Cardiac fibroblast (primary cell): Measurements from ENCODE around the gene CHSY1.

ENCODE experiments used
- DNase-seq, 2 donors: peaks; one replicate each; pipeline versions ENCODE4 v3.0.0 to v3.0.0-alpha.2; 2010; ENCODE audit warnings: low read depth in 2 of 2
- H3K4me3 ChIP-seq, 2 donors: replicated peaks in 1 of 2; 1 replicate in 1 of 2; 2 replicates in 1 of 2; pipeline ENCODE4 v1.5.1; 2011; ENCODE audit warnings: low read depth in 2 of 2, low read length in 2 of 2, mild to moderate bottlenecking in 2 of 2, moderate library complexity in 1 of 2
- CTCF ChIP-seq: IDR thresholded peaks from one replicate; pipeline ENCODE4 v1.5.1; 2011; ENCODE audit warnings: low read depth, mild to moderate bottlenecking, low read length, inconsistent platforms

CHSY1 gene

GRCh38 chr15:101233651-101234280 lies 18.1 kb downstream of the CHSY1 start:
- H3K4me3 ChIP-seq, result no peak overlapping the region

GRCh38 chr15:101232677-101233076 lies 19.2 kb downstream of the CHSY1 start:
- TF ChIP-seq CTCF, result no peak
- DNase-seq, result no peak
- H3K4me3 ChIP-seq, result no peak overlapping the region

More at GRCh38 chr15:101233651-101234280, 18.1 kb downstream of the CHSY1 start:
- no peak for TF ChIP-seq CTCF
- no peak for DNase-seq

- DNase-seq, result no peak
- no peak for TF ChIP-seq CTCF
- H3K4me3 ChIP-seq, result no peak overlapping the region
These were observed 23.5 kb downstream of the CHSY1 start for GRCh38 chr15:101228313-101228712.

- H3K4me3 ChIP-seq, result no peak overlapping the region
- no peak for DNase-seq
- TF ChIP-seq CTCF, result no peak
These were observed 26.2 kb downstream of the CHSY1 start for GRCh38 chr15:101225658-101226057.

- no peak overlapping the region for H3K4me3 ChIP-seq
- peak in 1 of 2 donors; percentile 45 for DNase-seq
- TF ChIP-seq CTCF, result no peak
These were observed 29.9 kb downstream of the CHSY1 start for GRCh38 chr15:101221902-101222301.

GRCh38 chr15:101220060-101220459 lies 31.8 kb downstream of the CHSY1 start:
- no peak overlapping the region for H3K4me3 ChIP-seq
- no peak for TF ChIP-seq CTCF
- no peak for DNase-seq

GRCh38 chr15:101219441-101219840 lies 32.4 kb downstream of the CHSY1 start:
- no peak for DNase-seq
- no peak for TF ChIP-seq CTCF
- H3K4me3 ChIP-seq, result no peak overlapping the region
